HepG2 (cell line): Measurements from ENCODE around the gene IQSEC1. TPM values are rescaled to one million over a fixed set of nuclear protein-coding genes. Genes with fewer than 3 reads are reported as not detected.

ENCODE experiments used
- ATAC-seq: fragments of 200-7000 bp; cut with Tn5 transposase; 3 replicates; pipeline ENCODE4 v1.9.1; 2020; ENCODE audit warnings: mild to moderate bottlenecking, moderate library complexity
- BruUV-seq: library from RNA; stranded (reverse); fragments of 400-500 nt; replicated peaks from 2 replicates; lab custom pipeline; 2021; lab: Mats Ljungman, UMichigan
- CTCF ChIA-PET: fragments of 300-600 bp; formaldehyde crosslinking; extraction: SDS; loops from one replicate; lab custom pipeline; 2021; ENCODE audit warnings: low total read pairs, inconsistent platforms, low intra/inter-chr PET ratio; lab: Yijun Ruan, JAX
- POLR2A ChIA-PET: fragments of 350-600 bp; sonication (Branson Sonifier 250); formaldehyde crosslinking; loops from one replicate; lab custom pipeline; 2020; ENCODE audit warnings: antibody characterized with exemption, inconsistent platforms; lab: Yijun Ruan, JAX
- DNase-seq: peaks from one replicate; pipeline ENCODE4 v3.0.0-alpha.2; 2015; ENCODE audit warnings: low spot score
- FAIRE-seq: peaks from 3 replicates; lab custom pipeline; 2011; peaks lifted over from hg19 to GRCh38; lab: Jason Lieb, UNC
- H2AFZ ChIP-seq: one replicate; pipeline ENCODE4 v1.6.1; 2011; ENCODE audit warnings: low read length, inconsistent platforms
- H3K27ac ChIP-seq: fragments of 300-600 bp; 3 replicates; pipeline ENCODE4 v1.8.0; 2011; ENCODE audit warnings: mixed run types, mild to moderate bottlenecking, mixed read lengths, low read length, inconsistent platforms; ENCODE audit not compliant: insufficient read depth; ENCODE audit errors: extremely low read length
- H3K27me3 ChIP-seq, 2 experiments: fragments of 200-600 bp in 1 of 2; 2 replicates in 1 of 2; 3 replicates in 1 of 2; pipeline versions ENCODE4 v1.6.0 to v1.8.0; 2011; ENCODE audit warnings: low read length in 2 of 2, mild to moderate bottlenecking in 2 of 2, moderate library complexity in 2 of 2, inconsistent platforms in 1 of 2; ENCODE audit not compliant: insufficient read depth in 2 of 2, control insufficient read depth in 1 of 2
- H3K36me3 ChIP-seq, 2 experiments: fragments of 200-600 bp in 1 of 2; replicated peaks in 1 of 2; 2 replicates in 1 of 2; 3 replicates in 1 of 2; pipeline versions ENCODE4 v1.5.1 to v1.8.0; 2011; ENCODE audit warnings: low read length in 2 of 2, inconsistent platforms in 1 of 2; ENCODE audit not compliant: insufficient read depth in 2 of 2, control insufficient read depth in 1 of 2
- H3K4me1 ChIP-seq: 2 replicates; pipeline ENCODE4 v1.5.1; 2012; ENCODE audit warnings: low read length, inconsistent platforms; ENCODE audit not compliant: insufficient read depth
- H3K4me2 ChIP-seq: 2 replicates; pipeline ENCODE4 v1.6.0; 2011; ENCODE audit warnings: low read depth, low read length, inconsistent platforms
- H3K4me3 ChIP-seq, 3 experiments: fragments of 200-600 bp in 1 of 3; sonication (generic), shearing (Covaris generic) in 1 of 3; replicated peaks in 1 of 3; 2 replicates each; pipeline ENCODE4 v1.5.1; 2011 to 2016; ENCODE audit warnings: low read length in 3 of 3, inconsistent platforms in 2 of 3, low read depth in 2 of 3, mild to moderate bottlenecking in 2 of 3, control low read depth in 1 of 3, mixed read lengths in 1 of 3; ENCODE audit not compliant: insufficient read depth in 1 of 3
- H3K79me2 ChIP-seq: one replicate; pipeline ENCODE4 v1.6.1; 2011; ENCODE audit warnings: low read length, inconsistent platforms; ENCODE audit not compliant: insufficient read depth
- H3K9ac ChIP-seq: 2 replicates; pipeline ENCODE4 v1.6.0; 2011; ENCODE audit warnings: mild to moderate bottlenecking, low read depth, low read length, inconsistent platforms; ENCODE audit not compliant: insufficient read depth
- H3K9me3 ChIP-seq: 2 replicates; pipeline ENCODE4 v1.5.1; 2012; ENCODE audit warnings: mild to moderate bottlenecking, low read length
- H4K20me1 ChIP-seq: 2 replicates; pipeline ENCODE4 v1.6.0; 2011; ENCODE audit warnings: inconsistent platforms, mild to moderate bottlenecking, low read length, moderate library complexity; ENCODE audit not compliant: insufficient read depth
- CREB3 ChIP-seq: sonication (generic); formaldehyde crosslinking; IDR thresholded peaks from 2 replicates; pipeline ENCODE4 v1.5.0; 2020; ENCODE audit warnings: missing genetic modification reagents
- GMEB2 ChIP-seq: IDR thresholded peaks from 2 replicates; pipeline ENCODE4 v1.6.1; 2016; ENCODE audit warnings: missing biosample characterization, missing genetic modification reagents, low read depth
- NFE2L2 ChIP-seq: fragments of 150-350 bp; IDR thresholded peaks from 2 replicates; pipeline ENCODE4 v1.6.1; 2014; ENCODE audit warnings: low read length
- SNAI1 ChIP-seq: sonication (generic); formaldehyde crosslinking; IDR thresholded peaks from 2 replicates; pipeline ENCODE4 v1.5.0; 2020; ENCODE audit warnings: mild to moderate bottlenecking, missing genetic modification reagents, borderline replicate concordance
- SP4 ChIP-seq: sonication (generic); formaldehyde crosslinking; IDR thresholded peaks from 2 replicates; pipeline ENCODE4 v1.8.1; 2023; ENCODE audit warnings: mild to moderate bottlenecking, missing genetic modification reagents
- XBP1 ChIP-seq: sonication (generic); formaldehyde crosslinking; IDR thresholded peaks from 2 replicates; pipeline ENCODE4 v1.5.0; 2020; ENCODE audit warnings: missing genetic modification reagents
- ZBTB21 ChIP-seq: sonication (generic); formaldehyde crosslinking; IDR thresholded peaks from 2 replicates; pipeline ENCODE4 v1.4.0; 2020; ENCODE audit warnings: missing genetic modification reagents
- ZNF274 ChIP-seq: sonication (generic); formaldehyde crosslinking; IDR thresholded peaks from 2 replicates; pipeline ENCODE4 v1.5.1; 2020; ENCODE audit warnings: mild to moderate bottlenecking, missing genetic modification reagents
- ZNF333 ChIP-seq: sonication (generic); formaldehyde crosslinking; IDR thresholded peaks from 2 replicates; pipeline ENCODE4 v1.4.0; 2020; ENCODE audit warnings: mild to moderate bottlenecking, missing genetic modification reagents, borderline replicate concordance
- ZNF33B ChIP-seq: sonication (generic); formaldehyde crosslinking; IDR thresholded peaks from 2 replicates; pipeline ENCODE4 v1.5.1; 2020; ENCODE audit warnings: mild to moderate bottlenecking, missing genetic modification reagents
- WGBS: methylation state at CpG from one replicate; pipeline ENCODE4 v1.1.6; 2017; ENCODE audit warnings: low lambda C conversion rate; 5-methylcytosine and 5-hydroxymethylcytosine counted together
- in situ Hi-C: cut with HindIII; loops from 2 replicates; pipeline ENCODE4 v1.10.0; 2017; ENCODE audit warnings: low pct_unique_long_range_greater_than_20kb; ENCODE audit not compliant: extremely low pct_ligation_motif_present
- intact Hi-C: fragments of 100-400 bp; cut with micrococcal nuclease; formaldehyde crosslinking; loops from one replicate; pipeline ENCODE4 v1.10.0; 2022; ENCODE audit not compliant: unreplicated experiment
- polyA plus RNA-seq, 8 experiments: library from polyadenylated mRNA; depleted of rRNA in 3 of 8; stranded (reverse) in 7 of 8; unstranded in 1 of 8; fragments of >200 nt; fragmentation: Illumina TruSeq in 4 of 8; extraction: Trizol in 4 of 8; gene quantifications; 2 replicates each; pipeline versions ENCODE4 v1.2.1 to v1.2.3, GENCODE V29; 2011 to 2016; ENCODE audit warnings: low read depth in 4 of 8, missing spikeins in 1 of 8, mixed read lengths in 1 of 8; ENCODE audit not compliant: insufficient read depth in 1 of 8
- total RNA-seq, 5 experiments: library from RNA; depleted of rRNA; stranded (reverse); fragments of >200 nt; fragmentation: Illumina TruSeq; extraction: Trizol; gene quantifications; 2 replicates each; pipeline ENCODE4 v1.2.3, GENCODE V29; 2016; ENCODE audit warnings: low read depth in 1 of 5

The IQSEC1 gene
- total and polyA plus RNA-seq, 2 of the 13 experiments (the other 11 are each of a cell fraction or from before 2014, with no cell fraction given), result 17.4 to 20.2 TPM

- Histone ChIP-seq H3K9ac (no peak overlapping the region), H2AFZ (no peak overlapping the region), H3K4me2 (no peak overlapping the region), H3K36me3 (peaks cover 55 to 90% of the 10 kb centered on the region in 2 experiments), H3K4me1 (peaks cover 8% of the 10 kb centered on the region), H3K27ac (no peak overlapping the region), H3K4me3 (no peak overlapping the region)
- intact Hi-C loops, result no loop called here
- ChIA-PET CTCF (no interaction called here), POLR2A (no interaction called here)
- FAIRE-seq, result no peak
- WGBS, result 92% methylated on average over 5 of the region's 5 CpGs
- no peak for TF ChIP-seq GMEB2
- TF ChIP-seq XBP1, result no peak
- TF ChIP-seq NFE2L2, result no peak
- TF ChIP-seq ZNF333, result no peak
- TF ChIP-seq ZNF33B (CRISPR knock-in tag), result no peak
- no peak for TF ChIP-seq SNAI1 (CRISPR knock-in tag)
- no peak for TF ChIP-seq ZBTB21 (CRISPR knock-in tag)
- no peak for TF ChIP-seq ZNF274 (CRISPR knock-in tag)
- TF ChIP-seq SP4 (CRISPR knock-in tag), result no peak
- no peak for TF ChIP-seq CREB3
- TF ChIP-seq, all 625 proteins: peak for 0
- H3K79me2 ChIP-seq, result no peaks in the 10 kb centered on the region
- H3K27me3 ChIP-seq, result no peaks in the 10 kb centered on the region
- no peak for ATAC-seq
- no TSS peak for BruUV-seq
- no peaks in the 10 kb centered on the region for H3K9me3 ChIP-seq
- peaks cover 10% of the 10 kb centered on the region; the same call in 1 of the 2 replicates for H4K20me1 ChIP-seq
- in situ Hi-C loops, result no loop called here
- DNase-seq, result no peak
These were observed 166.3 kb downstream of the IQSEC1 start for GRCh38 chr3:12906916-12907290.
